GM13976 (cell line): Measurements from ENCODE around the gene TRPC5OS.

Experiments used
- DNase-seq: peaks from one replicate; pipeline ENCODE4 v3.0.0; 2012; ENCODE audit warnings: low spot score
- CTCF ChIP-seq: IDR thresholded peaks from 2 replicates; pipeline ENCODE4 v1.5.1; 2012; ENCODE audit warnings: borderline replicate concordance, mild to moderate bottlenecking; ENCODE audit not compliant: insufficient read depth; ENCODE audit errors: extremely low read depth, missing control alignments, control extremely low read depth
- in situ Hi-C: fragments of 300-500 bp; cut with MboI; formaldehyde crosslinking; loops from one replicate; pipeline ENCODE4 v1.12.0; 2022; ENCODE audit warnings: low sequenced_read_pairs, mixed read lengths, inconsistent platforms; ENCODE audit not compliant: unreplicated experiment

TRPC5OS gene

GRCh38 chrX:111881715-111882114 lies 5.7 kb downstream of the TRPC5OS start:
- TF ChIP-seq CTCF, result no peak
- DNase-seq, result no peak
- in situ Hi-C loops, result no loop called here

- in situ Hi-C loops, result no loop called here
- DNase-seq, result no peak
- TF ChIP-seq CTCF, result no peak
These were observed 10.7 kb downstream of the TRPC5OS start for GRCh38 chrX:111886678-111887077.

- no peak for TF ChIP-seq CTCF
- in situ Hi-C loops, result no loop called here
- DNase-seq, result no peak
These were observed 12.6 kb downstream of the TRPC5OS start for GRCh38 chrX:111888600-111888999.

- in situ Hi-C loops, result no loop called here
- DNase-seq, result no peak
- no peak for TF ChIP-seq CTCF
These were observed 16.4 kb downstream of the TRPC5OS start for GRCh38 chrX:111892375-111892774.

GRCh38 chrX:111896148-111896547 lies 20.2 kb downstream of the TRPC5OS start:
- DNase-seq, result no peak
- in situ Hi-C loops, result no loop called here
- no peak for TF ChIP-seq CTCF

GRCh38 chrX:111914398-111915090 lies 38.6 kb downstream of the TRPC5OS start:
- TF ChIP-seq CTCF, result no peak
- in situ Hi-C loops, result no loop called here
- DNase-seq, result no peak

GRCh38 chrX:111917591-111917990 lies 41.6 kb downstream of the TRPC5OS start:
- in situ Hi-C loops, result no loop called here
- TF ChIP-seq CTCF, result no peak
- no peak for DNase-seq
